GM13976 (cell line): ENCODE measurements around the gene RAB20.

Source experiments
- DNase-seq: peaks from one replicate; pipeline ENCODE4 v3.0.0; 2012; ENCODE audit warnings: low spot score
- CTCF ChIP-seq: IDR thresholded peaks from 2 replicates; pipeline ENCODE4 v1.5.1; 2012; ENCODE audit warnings: borderline replicate concordance, mild to moderate bottlenecking; ENCODE audit not compliant: insufficient read depth; ENCODE audit errors: extremely low read depth, missing control alignments, control extremely low read depth
- in situ Hi-C: fragments of 300-500 bp; cut with MboI; formaldehyde crosslinking; loops from one replicate; pipeline ENCODE4 v1.12.0; 2022; ENCODE audit warnings: low sequenced_read_pairs, mixed read lengths, inconsistent platforms; ENCODE audit not compliant: unreplicated experiment

RAB20 gene

GRCh38 chr13:110549795-110550160, 11.7 kb downstream of the RAB20 start:
- in situ Hi-C loops, result no loop called here
- DNase-seq, result no peak
- no peak for TF ChIP-seq CTCF

- DNase-seq, result no peak
- in situ Hi-C loops, result no loop called here
- no peak for TF ChIP-seq CTCF
These were observed 12.4 kb downstream of the RAB20 start for GRCh38 chr13:110548891-110549794.

GRCh38 chr13:110546926-110547325, 14.6 kb downstream of the RAB20 start:
- in situ Hi-C loops, result no loop called here
- DNase-seq, result no peak

GRCh38 chr13:110546378-110546777, 15.1 kb downstream of the RAB20 start:
- in situ Hi-C loops, result no loop called here
- TF ChIP-seq CTCF, result no peak
- no peak for DNase-seq

More at GRCh38 chr13:110546926-110547325, 14.6 kb downstream of the RAB20 start:
- TF ChIP-seq CTCF, result no peak

GRCh38 chr13:110542169-110542796, 19.2 kb downstream of the RAB20 start:
- DNase-seq, result no peak
- in situ Hi-C loops, result no loop called here
- TF ChIP-seq CTCF, result no peak

- TF ChIP-seq CTCF, result no peak
- DNase-seq, result no peak
- in situ Hi-C loops, result no loop called here
These were observed 20.0 kb downstream of the RAB20 start for GRCh38 chr13:110541526-110541920.
